Subcutaneous abdominal adipose tissue (tissue), 5 donors: Measurements from ENCODE around the gene WDR4.
"Not testable (repeated sequence)": the region's sequence is repeated elsewhere in the genome, so short reads cannot be mapped to it uniquely, and the experiment has no call there.

ENCODE experiments used
- H3K27ac ChIP-seq: one replicate; pipeline ENCODE4 v1.7.0; 2013; ENCODE audit warnings: low read depth, mild to moderate bottlenecking, inconsistent platforms, low read length, moderate library complexity
- H3K27me3 ChIP-seq, 5 donors: one replicate each; pipeline ENCODE4 v1.7.0; 2013; ENCODE audit warnings: low read length in 5 of 5, inconsistent platforms in 1 of 5; ENCODE audit not compliant: control insufficient read depth in 5 of 5, insufficient read depth in 4 of 5
- H3K36me3 ChIP-seq, 5 donors: one replicate each; pipeline ENCODE4 v1.7.0; 2013; ENCODE audit warnings: low read length in 5 of 5; ENCODE audit not compliant: control insufficient read depth in 5 of 5, insufficient read depth in 5 of 5
- H3K4me1 ChIP-seq, 5 donors: one replicate each; pipeline ENCODE4 v1.7.0; 2013; ENCODE audit warnings: low read length in 5 of 5, mild to moderate bottlenecking in 3 of 5, moderate library complexity in 1 of 5; ENCODE audit not compliant: control insufficient read depth in 5 of 5, insufficient read depth in 5 of 5
- H3K4me3 ChIP-seq, 5 donors: one replicate each; pipeline ENCODE4 v1.7.0; 2013; ENCODE audit warnings: low read length in 5 of 5, low read depth in 1 of 5
- H3K9ac ChIP-seq, 5 donors: one replicate each; pipeline ENCODE4 v1.7.0; 2013; ENCODE audit warnings: low read length in 5 of 5, mild to moderate bottlenecking in 4 of 5, moderate library complexity in 3 of 5
- H3K9me3 ChIP-seq, 5 donors: one replicate each; pipeline ENCODE4 v1.7.0; 2013; ENCODE audit warnings: low read length in 5 of 5; ENCODE audit not compliant: control insufficient read depth in 5 of 5
- donor health status: healthy.
- donor health status: healthy.
- donor health status: healthy.
- donor health status: healthy.
- donor health status: healthy.

WDR4 gene

GRCh38 chr21:42883921-42884320 is 4.6 kb upstream of the WDR4 start:
- H3K36me3 ChIP-seq: no peaks in the 10 kb centered on the region
- H3K4me1 ChIP-seq: peaks cover 2 to 9% (median 9%) of the 10 kb centered on the region in 5 donors
- no peak overlapping the region for H3K9ac ChIP-seq
- H3K4me3 ChIP-seq: no peak overlapping the region
- no peaks in the 10 kb centered on the region for H3K9me3 ChIP-seq
- no peak overlapping the region for H3K27ac ChIP-seq
- no peaks in the 10 kb centered on the region for H3K27me3 ChIP-seq

GRCh38 chr21:42880352-42880751 is 1.0 kb upstream of the WDR4 start:
- peak overlapping the region in 3 of 5 donors; percentile 91 to 93 (median 91) for H3K9ac ChIP-seq
- peak overlapping the region; percentile 77 to 100 (median 93) for H3K4me3 ChIP-seq
- H3K27me3 ChIP-seq: no peaks in the 10 kb centered on the region
- H3K27ac ChIP-seq: peak overlapping the region; percentile 92
- H3K9me3 ChIP-seq: no peaks in the 10 kb centered on the region
- H3K36me3 ChIP-seq: peaks cover 0 to 9% (median 7%) of the 10 kb centered on the region in 5 donors
- peaks cover 2 to 22% (median 18%) of the 10 kb centered on the region in 5 donors for H3K4me1 ChIP-seq

DNA sequence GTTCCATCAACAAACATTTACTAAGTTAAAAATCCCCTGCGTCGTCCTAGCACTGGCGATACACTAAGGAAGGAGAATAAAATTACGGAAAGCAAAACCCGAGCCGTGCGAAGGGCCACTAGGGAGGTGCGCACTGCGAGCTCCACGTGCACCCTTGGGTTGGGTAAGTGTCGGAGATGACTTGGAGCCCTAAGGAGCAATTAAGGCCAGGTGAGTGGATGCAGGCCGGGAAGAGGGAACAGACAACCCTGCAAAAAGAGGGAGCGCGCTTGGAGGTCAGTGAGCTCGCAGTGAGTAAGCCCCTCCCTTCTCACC is 704 bp downstream of the WDR4 start:
- H3K36me3 ChIP-seq: peaks cover 3 to 15% (median 11%) of the 10 kb centered on the region in 5 donors
- peak overlapping the region; percentile 92 for H3K27ac ChIP-seq
- H3K4me1 ChIP-seq: peaks cover 2 to 22% (median 18%) of the 10 kb centered on the region in 5 donors
- no peaks in the 10 kb centered on the region for H3K27me3 ChIP-seq
- H3K4me3 ChIP-seq: peak overlapping the region; percentile 77 to 100 (median 93)
- H3K9me3 ChIP-seq: no peaks in the 10 kb centered on the region
- peak overlapping the region; percentile 63 to 93 (median 91) for H3K9ac ChIP-seq

DNA sequence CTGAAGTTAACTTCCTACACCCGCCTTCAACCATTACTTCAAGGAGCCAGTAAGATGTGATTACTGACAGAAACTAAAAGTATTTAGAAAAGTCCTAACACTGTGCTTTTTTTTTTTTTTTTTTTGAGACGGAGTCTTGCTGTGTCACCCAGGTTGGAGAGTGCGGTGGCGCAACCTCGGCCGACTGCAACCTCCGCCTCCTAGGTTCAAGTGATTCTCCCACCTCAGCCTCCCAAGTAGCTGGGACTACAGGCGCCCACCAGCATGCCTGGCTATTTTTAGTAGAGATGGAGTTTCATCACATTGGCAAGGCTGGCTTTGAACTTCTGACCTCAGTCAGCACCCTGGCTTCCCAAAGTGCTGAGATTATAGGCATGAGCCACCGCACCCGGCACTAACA is 3.5 kb downstream of the WDR4 start:
- H3K4me3 ChIP-seq, H3K27me3 ChIP-seq, H3K27ac ChIP-seq, H3K9ac ChIP-seq, H3K9me3 ChIP-seq: not testable (repeated sequence)
- peaks cover 11 to 39% (median 35%) of the 10 kb centered on the region in 5 donors for H3K36me3 ChIP-seq
- H3K4me1 ChIP-seq: peaks cover 2 to 22% (median 18%) of the 10 kb centered on the region in 5 donors

- Histone ChIP-seq H3K27me3 (no peaks in the 10 kb centered on the region), H3K36me3 (peaks cover 11 to 65% (median 55%) of the 10 kb centered on the region in 5 donors), H3K9me3 (no peaks in the 10 kb centered on the region), H3K4me3 (no peak overlapping the region), H3K9ac (no peak overlapping the region), H3K27ac (no peak overlapping the region), H3K4me1 (peaks cover 0 to 4% (median 2%) of the 10 kb centered on the region in 5 donors)
These were observed 6.2 kb downstream of the WDR4 start for GRCh38 chr21:42873096-42873495.

GRCh38 chr21:42868196-42868595 is 11.1 kb downstream of the WDR4 start:
- Histone ChIP-seq H3K27me3 (no peaks in the 10 kb centered on the region), H3K4me3 (no peak overlapping the region), H3K27ac (no peak overlapping the region), H3K9ac (no peak overlapping the region), H3K9me3 (no peaks in the 10 kb centered on the region), H3K36me3 (peaks cover 4 to 87% (median 52%) of the 10 kb centered on the region in 5 donors), H3K4me1 (peaks cover 0 to 28% (median 2%) of the 10 kb centered on the region in 5 donors)

GRCh38 chr21:42865776-42866160 is 13.6 kb downstream of the WDR4 start:
- Histone ChIP-seq H3K36me3 (peaks cover 0 to 82% (median 49%) of the 10 kb centered on the region in 5 donors), H3K9ac (no peak overlapping the region)

GRCh38 chr21:42864815-42865775 is 14.2 kb downstream of the WDR4 start:
- Histone ChIP-seq H3K27me3 (no peaks in the 10 kb centered on the region), H3K9ac (no peak overlapping the region), H3K4me3 (no peak overlapping the region), H3K4me1 (peaks cover 0 to 28% (median 6%) of the 10 kb centered on the region in 5 donors), H3K9me3 (no peaks in the 10 kb centered on the region), H3K27ac (no peak overlapping the region), H3K36me3 (peaks cover 0 to 82% (median 51%) of the 10 kb centered on the region in 5 donors)

More at GRCh38 chr21:42865776-42866160, 13.6 kb downstream of the WDR4 start:
- peaks cover 0 to 28% (median 6%) of the 10 kb centered on the region in 5 donors for H3K4me1 ChIP-seq
- no peaks in the 10 kb centered on the region for H3K27me3 ChIP-seq
- no peaks in the 10 kb centered on the region for H3K9me3 ChIP-seq
- no peak overlapping the region for H3K27ac ChIP-seq
- H3K4me3 ChIP-seq: no peak overlapping the region

DNA sequence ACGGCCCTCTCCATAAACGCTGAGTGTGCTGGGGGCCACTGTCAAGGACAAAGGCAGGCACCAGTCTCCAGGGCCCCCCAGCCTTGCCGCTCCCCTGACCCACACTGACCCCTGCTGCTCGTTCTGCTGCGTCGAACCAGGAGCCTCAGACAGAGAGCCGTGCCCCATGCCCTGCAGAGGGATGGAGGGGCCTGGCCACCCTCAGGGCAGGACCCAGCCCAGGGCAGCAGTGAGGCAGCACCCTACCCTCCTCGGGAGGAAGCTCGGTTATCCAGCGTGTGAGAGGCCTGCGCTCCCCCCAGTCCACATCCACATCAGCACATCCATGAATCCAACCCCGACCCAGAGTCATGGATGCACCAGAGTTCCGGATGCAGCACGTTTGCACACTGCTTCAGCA is 15.1 kb downstream of the WDR4 start:
- H3K9ac ChIP-seq: no peak overlapping the region
- H3K9me3 ChIP-seq: no peaks in the 10 kb centered on the region
- peaks cover 0 to 83% (median 57%) of the 10 kb centered on the region in 5 donors for H3K36me3 ChIP-seq
- H3K27me3 ChIP-seq: no peaks in the 10 kb centered on the region
- H3K4me1 ChIP-seq: peaks cover 0 to 28% (median 6%) of the 10 kb centered on the region in 5 donors
- no peak overlapping the region for H3K27ac ChIP-seq
- H3K4me3 ChIP-seq: no peak overlapping the region

GRCh38 chr21:42863504-42863870 is 15.9 kb downstream of the WDR4 start:
- Histone ChIP-seq H3K27me3 (no peaks in the 10 kb centered on the region), H3K36me3 (peaks cover 0 to 83% (median 57%) of the 10 kb centered on the region in 5 donors), H3K9me3 (no peaks in the 10 kb centered on the region), H3K4me1 (peaks cover 0 to 28% (median 6%) of the 10 kb centered on the region in 5 donors), H3K27ac (no peak overlapping the region), H3K4me3 (no peak overlapping the region), H3K9ac (no peak overlapping the region)
